ENCODE measurements around the gene HOXD4.

Gene HOXD4

DNA sequence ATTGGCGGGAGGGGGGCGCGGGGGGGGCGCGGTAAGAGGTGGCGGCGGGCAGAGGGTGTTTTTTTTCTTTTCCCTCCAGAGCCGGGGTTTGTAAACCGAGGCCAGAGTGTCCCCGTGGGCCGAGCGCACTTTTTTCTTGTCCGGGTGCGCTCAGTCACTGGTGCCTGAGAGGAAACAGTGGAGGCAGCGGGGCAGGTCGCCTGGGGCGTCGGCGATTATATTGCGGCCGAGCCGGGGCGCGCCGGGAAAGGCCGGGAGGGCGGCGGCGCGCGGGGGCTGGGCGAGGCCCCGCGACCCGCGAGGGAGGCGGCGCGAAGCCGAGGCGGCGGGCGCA is 21.6 kb upstream of the HOXD4 start:
- TF ChIP-seq, protein P1, sequence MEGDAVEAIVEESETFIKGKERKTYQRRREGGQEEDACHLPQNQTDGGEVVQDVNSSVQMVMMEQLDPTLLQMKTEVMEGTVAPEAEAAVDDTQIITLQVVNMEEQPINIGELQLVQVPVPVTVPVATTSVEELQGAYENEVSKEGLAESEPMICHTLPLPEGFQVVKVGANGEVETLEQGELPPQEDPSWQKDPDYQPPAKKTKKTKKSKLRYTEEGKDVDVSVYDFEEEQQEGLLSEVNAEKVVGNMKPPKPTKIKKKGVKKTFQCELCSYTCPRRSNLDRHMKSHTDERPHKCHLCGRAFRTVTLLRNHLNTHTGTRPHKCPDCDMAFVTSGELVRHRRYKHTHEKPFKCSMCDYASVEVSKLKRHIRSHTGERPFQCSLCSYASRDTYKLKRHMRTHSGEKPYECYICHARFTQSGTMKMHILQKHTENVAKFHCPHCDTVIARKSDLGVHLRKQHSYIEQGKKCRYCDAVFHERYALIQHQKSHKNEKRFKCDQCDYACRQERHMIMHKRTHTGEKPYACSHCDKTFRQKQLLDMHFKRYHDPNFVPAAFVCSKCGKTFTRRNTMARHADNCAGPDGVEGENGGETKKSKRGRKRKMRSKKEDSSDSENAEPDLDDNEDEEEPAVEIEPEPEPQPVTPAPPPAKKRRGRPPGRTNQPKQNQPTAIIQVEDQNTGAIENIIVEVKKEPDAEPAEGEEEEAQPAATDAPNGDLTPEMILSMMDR (IDR thresholded peaks at IDR 0.05) = no peak
- no peak for TF ChIP-seq ZFX (IDR thresholded peaks at IDR 0.05; ENCODE audit: borderline replicate concordance)
- no peak overlapping the region for H3K27ac ChIP-seq

DNA sequence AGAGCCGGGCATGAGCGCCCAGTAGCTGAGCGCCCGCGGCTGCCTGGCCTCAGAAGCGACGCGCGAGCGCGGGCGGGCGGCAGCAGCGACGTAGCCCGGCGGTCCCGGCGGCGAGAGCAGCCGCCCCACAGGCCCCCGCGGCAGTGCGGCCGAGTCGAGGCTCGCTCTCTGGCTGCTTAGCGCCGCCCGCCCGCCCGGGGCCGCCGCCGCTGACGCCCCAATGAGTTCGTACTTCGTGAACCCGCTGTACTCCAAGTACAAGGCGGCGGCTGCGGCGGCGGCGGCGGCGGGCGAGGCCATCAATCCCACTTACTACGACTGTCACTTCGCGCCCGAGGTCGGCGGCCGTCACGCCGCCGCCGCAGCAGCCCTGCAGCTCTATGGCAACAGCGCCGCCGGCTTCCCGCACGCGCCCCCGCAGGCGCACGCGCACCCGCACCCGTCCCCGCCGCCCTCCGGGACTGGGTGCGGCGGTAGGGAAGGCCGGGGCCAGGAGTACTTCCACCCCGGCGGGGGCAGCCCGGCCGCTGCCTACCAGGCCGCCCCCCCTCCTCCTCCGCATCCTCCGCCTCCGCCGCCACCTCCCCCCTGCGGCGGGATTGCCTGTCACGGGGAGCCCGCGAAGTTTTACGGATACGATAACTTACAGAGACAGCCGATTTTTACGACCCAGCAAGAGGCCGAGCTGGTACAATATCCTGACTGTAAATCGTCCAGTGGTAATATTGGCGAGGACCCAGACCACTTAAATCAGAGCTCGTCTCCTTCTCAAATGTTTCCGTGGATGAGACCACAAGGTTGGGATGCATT is 21.0 kb upstream of the HOXD4 start:
- H3K27ac ChIP-seq = no peak overlapping the region
- TF ChIP-seq, protein P1 (IDR thresholded peaks at IDR 0.05) = no peak
- no peak for TF ChIP-seq ZFX (IDR thresholded peaks at IDR 0.05; ENCODE audit: borderline replicate concordance)

DNA sequence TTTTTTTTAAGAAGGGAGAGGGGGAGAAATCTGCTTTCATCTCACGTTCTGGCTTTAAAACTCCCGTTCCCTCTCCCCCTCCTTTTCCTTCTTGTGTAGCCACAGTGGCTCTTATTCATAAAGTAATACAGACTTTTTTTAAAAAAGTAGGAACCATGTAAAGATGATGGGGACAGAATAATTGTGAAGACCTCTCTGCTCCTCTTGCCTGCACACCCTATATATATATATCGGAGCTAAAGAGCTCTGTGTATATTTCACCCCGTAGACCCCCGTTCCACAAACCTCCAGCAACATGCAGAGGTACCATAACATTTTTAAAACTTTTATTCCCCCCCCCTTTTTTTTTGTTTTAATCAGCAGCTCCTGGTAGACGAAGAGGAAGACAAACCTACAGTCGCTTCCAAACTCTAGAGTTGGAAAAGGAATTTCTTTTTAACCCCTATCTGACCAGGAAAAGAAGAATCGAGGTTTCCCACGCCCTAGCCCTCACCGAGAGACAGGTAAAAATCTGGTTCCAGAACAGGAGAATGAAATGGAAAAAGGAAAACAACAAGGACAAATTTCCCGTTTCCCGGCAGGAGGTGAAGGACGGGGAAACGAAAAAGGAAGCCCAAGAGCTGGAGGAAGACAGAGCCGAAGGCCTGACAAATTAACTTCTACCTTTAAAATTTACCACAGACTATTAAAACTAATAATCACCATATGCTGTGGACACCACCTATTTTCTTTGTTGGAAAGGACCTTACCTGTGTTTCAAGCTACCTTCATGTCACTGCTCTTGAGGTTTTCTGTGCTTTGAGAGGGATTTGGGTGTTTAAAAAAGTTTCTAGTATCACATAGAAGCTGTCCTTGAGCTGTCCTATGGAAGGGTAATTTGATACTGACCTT is 20.1 kb upstream of the HOXD4 start:
- TF ChIP-seq, protein P1 (IDR thresholded peaks at IDR 0.05) = no peak
- TF ChIP-seq ZFX (IDR thresholded peaks at IDR 0.05; ENCODE audit: borderline replicate concordance) = no peak
- no peak overlapping the region for H3K27ac ChIP-seq

DNA sequence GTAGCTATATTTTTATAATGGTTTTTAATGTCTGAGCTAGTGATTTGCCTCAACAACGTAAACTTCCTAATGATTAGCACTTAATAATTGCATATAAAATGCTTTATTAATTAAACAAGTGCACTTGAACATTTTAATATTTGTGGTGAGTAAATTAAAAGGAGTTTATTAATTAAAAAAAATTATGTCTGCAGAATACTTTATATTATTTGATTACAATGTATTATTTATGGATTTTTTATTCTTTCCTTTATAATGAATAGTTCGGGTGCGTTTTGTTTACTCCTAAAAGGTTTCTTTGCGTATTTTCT is 19.5 kb upstream of the HOXD4 start:
- TF ChIP-seq, protein P1 (IDR thresholded peaks at IDR 0.05) = no peak
- TF ChIP-seq ZFX (IDR thresholded peaks at IDR 0.05; ENCODE audit: borderline replicate concordance) = no peak
- H3K27ac ChIP-seq = no peak overlapping the region

DNA sequence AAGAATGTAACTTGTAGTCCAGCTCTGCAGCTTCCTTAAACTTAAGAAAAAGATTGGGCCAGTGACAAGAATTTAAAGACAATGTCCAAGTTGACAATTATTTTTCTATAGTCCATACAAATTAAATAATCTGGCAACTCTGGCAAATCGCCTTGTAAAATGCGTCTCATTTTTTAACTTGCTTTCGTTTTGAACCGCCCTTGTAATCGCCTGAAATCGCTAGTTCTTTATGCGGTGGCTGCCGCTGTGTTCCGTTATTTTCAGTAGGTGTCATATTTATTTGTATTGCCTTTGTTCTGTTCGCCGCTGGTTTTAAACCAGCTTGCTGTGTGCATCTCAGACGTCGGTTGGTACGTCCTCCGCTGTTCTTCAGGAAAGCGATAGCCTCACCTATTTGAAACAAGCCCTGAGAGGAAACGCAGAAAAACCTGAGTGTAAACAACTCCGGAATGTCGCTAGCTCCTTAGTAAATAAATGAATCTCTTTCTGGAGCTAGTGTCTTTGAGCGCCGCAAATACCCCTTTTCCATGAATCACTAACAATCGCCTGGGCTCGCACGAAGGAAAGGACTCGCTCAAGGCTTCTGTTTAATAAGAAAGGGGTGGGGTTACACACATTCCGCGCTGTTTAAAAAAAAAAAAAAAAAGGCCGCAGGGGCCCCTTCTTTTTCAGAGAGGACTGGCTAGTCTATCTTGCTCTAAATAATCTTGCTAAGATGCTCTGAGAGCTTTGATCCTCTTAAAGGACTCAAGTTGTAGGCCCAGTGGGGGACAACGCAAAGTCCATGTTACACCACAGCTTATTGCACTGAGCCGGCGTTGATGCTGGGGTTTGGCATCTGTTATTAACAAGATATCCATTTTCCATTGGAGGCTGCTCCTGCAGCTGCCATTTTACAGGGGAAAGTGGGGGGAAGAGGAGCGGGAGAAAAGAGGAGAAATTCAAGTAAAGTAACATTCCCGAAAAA is 18.9 kb upstream of the HOXD4 start:
- H3K27ac ChIP-seq = no peak overlapping the region
- TF ChIP-seq, protein P1 (IDR thresholded peaks at IDR 0.05) = no peak
- no peak for TF ChIP-seq ZFX (IDR thresholded peaks at IDR 0.05; ENCODE audit: borderline replicate concordance)

DNA sequence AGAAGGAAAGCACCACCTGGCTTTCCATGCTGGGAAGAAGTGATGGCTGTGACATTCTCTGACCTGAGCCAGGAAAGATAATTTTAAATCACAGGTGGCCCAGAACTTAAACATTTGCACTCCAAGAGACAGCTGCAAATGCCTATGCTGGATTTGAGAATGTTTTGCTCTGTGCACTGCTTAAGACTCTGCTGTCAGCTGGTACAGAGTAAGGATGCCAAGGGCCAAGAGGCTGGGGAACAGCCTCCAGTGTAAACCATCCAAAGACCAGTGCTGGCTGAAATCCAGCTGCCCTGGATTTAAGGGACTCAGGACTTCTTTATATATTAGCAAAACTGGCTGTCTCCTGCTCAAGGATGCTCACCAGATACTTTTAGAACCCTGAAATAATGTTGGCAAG is 18.0 kb upstream of the HOXD4 start:
- TF ChIP-seq, protein P1 (IDR thresholded peaks at IDR 0.05) = no peak
- no peak for TF ChIP-seq ZFX (IDR thresholded peaks at IDR 0.05; ENCODE audit: borderline replicate concordance)
- H3K27ac ChIP-seq = no peak overlapping the region
